CD4-positive, alpha-beta T cell treated with Interleukin-17A for 4 hours (primary cell): ENCODE results near the gene KMT5B.

Experiments
- DNase-seq: peaks from one replicate; pipeline ENCODE4 v3.0.0-alpha.2; 2020; ENCODE audit warnings: mixed read lengths

KMT5B gene

DNA sequence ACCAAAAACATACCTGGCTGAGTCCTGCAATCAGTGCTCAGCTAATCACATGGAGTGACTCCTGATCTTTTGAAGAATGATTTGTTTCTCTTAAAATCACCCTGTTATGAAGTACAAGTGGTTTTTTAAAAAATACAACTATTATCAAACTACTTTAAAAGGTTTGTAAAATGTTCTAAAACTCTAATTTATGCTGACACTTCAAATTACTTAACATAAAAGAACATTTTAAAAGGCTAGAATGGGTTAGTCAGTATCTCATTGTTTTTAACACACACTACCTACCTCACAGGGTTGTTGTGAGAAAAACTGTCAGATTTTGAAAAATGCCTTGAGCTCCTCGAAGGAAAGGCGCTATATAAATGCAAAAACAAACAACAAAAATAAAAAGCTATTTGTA lies 33.2 kb downstream of the KMT5B start:
- no peak for DNase-seq

DNA sequence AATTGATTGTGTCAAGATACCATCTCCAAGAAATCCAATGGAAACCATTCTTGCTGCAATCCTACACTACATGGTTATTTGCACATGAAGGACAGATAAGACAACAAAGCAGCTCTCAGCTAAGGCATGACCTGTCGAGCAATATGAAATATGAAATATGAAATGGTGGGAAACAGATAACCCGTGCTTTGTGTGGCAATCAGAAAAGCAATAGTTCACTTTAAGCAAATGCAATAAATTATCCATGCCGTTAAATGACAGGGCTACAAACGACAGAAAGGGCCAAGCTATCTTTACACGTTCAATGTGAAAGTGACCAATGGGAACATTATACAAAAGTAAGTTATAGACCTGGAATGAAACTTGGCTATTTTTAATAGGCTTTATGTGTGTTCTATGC lies 35.2 kb downstream of the KMT5B start:
- DNase-seq = no peak

DNA sequence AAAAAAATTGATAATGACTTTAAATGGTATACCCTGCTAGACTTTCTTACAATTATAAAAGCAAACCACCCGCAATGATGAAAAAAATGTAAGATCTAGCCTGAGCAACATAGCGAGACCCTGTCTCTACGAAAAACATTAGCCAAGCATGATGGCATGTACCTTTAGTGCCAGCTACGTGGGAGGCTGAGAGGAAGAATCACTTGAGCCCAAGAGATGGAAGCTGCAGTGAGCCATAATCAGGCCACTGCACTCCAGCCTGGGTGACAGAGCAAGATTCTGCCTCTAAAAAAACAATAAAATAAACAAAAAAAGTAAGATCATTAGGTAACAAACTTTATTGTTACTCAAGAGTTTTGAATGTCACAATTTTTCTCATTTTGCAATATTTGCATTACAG lies 39.2 kb downstream of the KMT5B start:
- DNase-seq = no peak

DNA sequence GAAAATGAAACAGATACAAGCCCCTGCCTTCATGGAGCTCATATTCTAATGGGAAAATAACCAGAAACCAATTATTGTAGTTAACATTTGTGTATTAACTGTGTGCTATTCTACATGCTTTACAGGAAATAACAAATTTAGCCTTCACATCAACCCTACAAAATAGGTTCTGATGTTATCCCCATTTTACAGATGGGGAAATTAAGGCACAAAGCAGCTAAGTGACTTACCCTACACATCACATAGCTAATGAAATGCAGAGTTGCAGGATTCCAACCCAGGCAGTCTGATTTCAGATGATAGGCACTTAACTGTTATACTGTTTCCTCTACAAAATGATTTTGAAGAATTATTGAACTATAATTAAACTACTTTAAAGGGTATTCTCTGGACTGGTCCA lies 43.7 kb downstream of the KMT5B start:
- no peak for DNase-seq

DNA sequence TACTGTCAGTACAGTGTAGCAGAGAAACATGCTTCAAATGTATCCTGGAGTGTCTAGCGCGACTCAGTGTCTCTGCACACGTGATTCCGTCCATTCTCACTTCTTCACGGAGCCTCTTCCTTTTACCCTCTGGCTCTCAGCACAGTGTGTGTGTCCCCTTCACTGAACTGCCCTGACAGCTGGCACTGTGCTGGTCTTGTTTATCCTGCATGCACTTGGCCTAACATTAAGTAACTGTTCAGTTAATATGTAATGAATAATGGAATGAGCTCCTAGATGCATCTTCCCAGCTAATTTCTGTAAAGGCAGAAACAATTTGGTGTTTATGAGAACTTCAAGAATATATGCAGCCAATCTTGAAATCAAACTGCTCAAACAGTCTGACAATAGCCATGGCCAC lies 44.4 kb downstream of the KMT5B start:
- DNase-seq = no peak

DNA sequence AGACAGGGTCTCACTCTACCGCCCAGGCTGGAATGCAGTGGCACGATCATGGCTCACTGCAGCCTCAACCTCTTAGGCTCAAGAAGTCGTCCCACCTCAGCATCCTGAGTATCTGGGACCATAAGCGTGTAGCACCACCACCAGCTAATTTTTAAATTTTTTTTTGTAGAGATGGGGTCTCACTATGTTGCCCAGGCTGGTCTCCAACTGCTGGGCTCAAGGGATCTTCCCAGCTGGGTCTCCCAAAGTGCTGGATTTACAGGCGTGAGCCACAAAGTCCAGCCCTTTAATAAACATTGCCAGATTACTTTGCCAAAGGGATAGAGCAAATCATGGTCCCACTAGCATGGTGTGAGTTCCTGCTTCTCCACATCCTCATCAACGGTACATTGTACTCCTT lies 45.6 kb downstream of the KMT5B start:
- DNase-seq = no peak

DNA sequence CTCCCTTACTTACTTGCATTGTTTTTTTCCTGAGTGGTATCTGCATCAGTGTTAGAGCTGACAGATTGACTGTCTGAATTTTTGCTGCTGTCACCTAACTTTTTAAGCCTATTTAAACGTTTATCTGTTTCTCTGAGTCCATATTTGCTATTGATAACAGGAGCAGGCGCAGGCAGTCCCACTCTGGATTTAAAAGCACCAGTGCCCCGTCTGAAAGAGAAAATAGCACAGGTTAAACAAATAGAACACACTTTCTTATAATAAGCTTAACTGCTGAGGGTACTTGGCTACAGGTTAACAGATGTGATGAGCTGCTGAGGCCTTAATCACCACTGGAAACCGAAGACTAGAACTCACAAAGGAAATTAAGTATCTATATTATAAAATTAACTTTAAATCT lies 46.1 kb downstream of the KMT5B start:
- DNase-seq = no peak

DNA sequence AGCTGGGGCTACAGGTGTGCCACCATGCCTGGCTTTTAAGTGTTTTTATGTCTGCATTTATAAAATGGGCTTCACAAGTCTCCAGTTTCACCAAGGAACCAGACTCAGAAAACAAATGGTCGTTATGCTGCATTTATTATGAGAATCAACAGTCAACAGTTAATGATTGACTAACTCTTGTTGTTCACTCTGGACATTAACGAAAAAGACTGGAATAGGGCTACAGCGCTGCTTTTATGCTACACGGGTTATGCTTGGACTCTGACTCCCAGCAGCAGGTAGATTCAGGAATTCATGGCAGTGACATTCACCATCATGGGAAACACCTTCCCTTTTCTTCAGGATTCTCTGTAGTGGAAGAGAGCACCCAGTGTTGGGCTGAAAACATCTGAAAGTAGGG lies 47.5 kb downstream of the KMT5B start:
- no peak for DNase-seq

DNA sequence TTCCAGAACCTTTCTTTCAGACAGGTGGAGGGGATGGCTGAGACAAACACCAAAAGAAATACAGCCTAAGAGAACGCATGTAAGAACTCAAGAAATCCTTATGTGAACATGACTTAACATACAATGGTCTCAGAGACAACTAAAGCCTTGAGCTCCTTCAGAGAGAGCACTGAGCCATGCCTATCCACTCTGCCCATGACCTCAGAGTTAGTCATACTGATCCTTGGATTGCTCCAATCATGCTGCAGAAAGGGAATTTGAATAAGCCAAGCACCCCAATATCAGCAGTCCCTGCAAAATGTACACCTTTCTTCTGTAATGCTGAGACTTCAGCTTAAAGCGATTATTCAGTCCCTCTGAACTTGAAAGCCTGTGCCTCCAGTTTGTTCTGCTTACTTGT lies 48.7 kb downstream of the KMT5B start:
- DNase-seq = no peak

DNA sequence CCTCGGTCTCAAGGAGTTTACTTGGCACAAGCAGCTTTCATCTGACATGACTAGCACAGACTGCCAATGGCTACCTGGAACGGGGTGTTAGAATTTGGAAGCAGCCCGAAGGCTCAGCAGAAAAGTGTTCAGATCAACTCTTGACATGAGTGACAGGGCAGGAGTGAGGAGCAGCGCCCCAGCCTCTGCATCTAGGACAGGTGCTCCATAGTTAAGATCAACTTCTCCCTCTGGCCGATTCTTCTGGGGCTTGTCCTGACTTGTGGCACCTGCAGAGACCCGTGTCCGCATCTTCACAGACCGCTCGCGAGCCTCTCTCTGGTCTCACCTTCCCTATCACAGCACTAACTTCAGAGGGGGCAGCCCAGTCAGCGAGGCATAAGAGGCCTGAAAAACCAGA lies 49.4 kb downstream of the KMT5B start:
- DNase-seq = no peak

DNA sequence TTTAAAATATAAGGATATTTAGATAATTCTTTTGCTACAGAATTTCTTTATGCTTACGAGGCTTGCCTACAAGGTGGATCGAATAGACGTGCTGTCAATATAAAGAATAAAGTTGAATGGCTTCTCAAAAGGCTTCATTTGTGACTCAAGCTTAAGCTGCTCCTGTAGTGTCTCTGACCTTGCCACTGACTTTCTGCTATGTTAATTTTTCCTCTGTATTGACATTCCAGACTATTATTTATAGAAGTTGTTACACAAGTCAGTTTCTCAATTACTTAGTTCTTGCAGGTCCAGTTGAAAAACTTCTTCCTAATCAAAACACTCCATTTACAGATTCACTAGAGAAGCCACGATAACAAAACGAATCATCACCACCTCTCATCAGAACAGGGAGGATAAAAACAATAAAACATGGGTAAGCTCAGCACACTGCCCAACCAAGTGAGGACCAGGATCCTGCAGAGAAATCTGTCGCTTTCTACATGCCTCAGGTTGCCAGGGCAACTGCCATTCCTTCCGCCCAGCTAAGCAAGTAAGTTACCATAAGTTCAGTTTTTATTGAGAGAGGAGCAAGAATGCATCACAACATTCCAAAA lies 52.9 kb downstream of the KMT5B start:
- no peak for DNase-seq

DNA sequence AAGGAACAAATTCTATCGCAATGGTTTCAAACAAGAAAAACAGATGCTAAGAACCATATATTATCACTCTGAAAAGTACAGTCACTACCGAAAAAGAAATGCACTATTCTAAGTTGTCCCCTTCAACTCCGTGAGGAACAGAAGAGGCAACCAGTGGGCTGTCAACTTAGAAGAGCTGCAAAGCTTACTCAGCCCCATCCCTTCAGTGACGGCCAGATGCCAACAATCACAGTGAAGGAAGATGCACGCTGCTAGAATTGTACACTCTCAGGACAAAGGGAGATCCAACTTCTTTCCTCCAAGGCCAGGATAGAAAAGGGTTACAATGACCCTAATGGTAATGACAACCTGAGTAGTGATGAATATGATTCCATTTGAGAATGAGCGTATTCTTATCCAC lies 53.4 kb downstream of the KMT5B start:
- no peak for DNase-seq

DNA sequence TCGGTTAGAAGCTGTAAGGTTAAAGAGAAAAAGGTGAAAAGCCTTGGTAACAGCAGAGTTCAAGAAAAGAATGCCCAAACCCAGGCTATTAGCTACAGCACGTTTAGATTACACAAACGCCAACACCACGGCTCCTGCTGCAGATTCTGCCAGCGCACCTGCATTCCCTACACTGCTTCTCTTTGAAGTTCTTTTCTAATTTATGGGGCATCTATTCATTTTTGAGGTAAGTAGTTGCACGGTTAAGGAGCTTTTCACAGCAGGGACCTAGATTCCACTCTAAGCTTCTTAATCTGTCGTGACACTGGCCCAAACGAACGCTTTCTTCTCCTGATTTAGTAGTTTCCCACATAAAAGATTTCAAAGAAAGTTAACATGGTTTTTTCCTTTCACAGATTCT lies 53.9 kb downstream of the KMT5B start:
- no peak for DNase-seq

DNA sequence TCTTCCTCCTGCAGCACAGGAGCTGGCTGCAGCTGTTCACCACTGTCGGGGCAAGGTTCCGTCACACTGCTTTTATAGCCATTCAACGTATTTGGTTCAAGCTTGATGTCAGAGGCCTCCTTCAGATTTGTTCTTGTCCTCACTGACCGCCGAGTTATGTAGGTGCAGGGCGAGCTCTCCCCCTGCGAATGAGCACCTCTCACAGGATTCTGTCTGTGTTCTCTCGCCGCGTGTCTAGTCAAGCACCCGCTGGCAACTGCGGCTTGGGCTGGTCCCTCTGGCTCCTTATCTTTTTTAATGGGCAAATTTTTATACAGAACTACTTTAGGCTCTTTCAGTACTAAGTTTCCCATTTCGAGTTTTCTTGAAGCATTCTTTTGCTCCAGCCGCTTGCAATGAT lies 54.5 kb downstream of the KMT5B start:
- no peak for DNase-seq

DNA sequence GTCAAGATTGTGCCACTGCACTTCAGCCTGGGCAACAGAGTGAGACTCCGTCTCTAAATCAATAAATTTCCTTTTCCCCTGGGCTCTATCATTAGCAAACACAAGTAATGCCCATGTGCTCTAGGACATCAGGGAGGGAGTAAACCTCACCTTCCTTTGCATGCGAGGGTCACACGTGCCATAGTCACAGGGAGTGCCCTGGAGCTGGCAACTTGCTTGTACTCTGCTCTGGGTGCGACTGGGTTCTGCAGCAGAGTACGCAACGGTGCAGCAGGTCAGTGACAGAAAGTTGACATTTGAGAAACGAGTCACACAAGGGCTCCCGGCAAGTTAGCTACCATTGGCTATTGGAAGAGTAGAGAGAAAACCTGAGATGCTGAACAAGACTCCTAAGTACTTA lies 59.4 kb downstream of the KMT5B start:
- DNase-seq = no peak

DNA sequence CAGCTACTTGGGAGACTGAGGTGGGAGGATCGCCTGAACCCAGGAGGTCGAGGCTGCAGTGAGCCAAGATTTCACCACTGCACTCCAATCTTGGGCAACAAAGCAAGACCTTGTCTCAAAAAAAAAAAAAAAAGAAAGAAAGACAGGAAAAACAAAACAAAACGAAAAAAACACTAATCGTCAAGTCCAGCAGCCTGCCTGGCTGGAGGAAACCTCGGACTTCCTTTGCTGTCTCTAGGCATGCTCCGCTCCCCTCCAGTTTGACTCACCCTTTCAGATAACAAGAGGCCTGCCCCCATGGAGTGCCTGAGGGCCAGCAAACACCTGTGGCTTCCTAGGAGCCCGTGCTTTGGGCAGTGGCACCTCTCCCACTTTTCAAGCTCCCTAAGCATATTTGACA lies 63.1 kb downstream of the KMT5B start:
- DNase-seq = no peak

DNA sequence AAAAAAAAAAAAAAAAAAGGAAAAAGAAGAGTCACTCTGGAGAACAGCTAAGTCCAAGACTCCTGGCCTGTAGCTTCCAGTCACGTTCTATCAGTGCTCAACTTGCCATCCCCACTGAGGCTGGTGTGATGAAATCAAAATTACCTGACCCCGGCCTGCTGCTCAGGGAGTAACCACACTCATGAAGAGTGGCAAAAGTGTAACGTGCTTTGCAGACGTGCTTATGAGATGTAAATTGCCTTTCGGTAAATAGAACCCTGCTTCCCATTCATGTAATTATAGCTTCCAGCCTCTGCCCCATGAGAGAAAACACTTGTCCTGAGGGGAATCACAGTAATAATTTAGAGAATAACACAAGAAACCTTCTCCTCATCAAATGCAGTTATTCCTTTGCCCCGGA lies 63.7 kb downstream of the KMT5B start:
- no peak for DNase-seq

DNA sequence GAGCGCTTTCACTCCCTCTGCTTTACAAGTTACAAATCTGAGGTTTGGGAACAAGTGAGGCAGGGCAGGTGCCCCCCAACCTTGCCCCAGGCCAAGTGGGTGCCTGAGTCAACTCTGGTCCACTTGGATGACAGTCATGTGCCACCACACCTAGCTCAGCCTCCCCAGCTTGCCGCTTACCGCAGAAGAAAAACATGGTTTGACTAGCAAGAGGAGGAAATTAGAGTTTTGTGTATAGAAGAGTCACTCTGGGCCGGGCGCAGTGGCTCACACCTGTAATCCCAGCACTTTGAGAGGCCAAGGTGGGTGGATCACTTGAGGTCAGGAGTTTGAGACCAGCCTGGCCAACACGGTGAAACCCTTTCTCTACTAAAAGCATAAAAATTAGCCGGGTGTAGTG lies 64.2 kb downstream of the KMT5B start:
- DNase-seq = no peak

DNA sequence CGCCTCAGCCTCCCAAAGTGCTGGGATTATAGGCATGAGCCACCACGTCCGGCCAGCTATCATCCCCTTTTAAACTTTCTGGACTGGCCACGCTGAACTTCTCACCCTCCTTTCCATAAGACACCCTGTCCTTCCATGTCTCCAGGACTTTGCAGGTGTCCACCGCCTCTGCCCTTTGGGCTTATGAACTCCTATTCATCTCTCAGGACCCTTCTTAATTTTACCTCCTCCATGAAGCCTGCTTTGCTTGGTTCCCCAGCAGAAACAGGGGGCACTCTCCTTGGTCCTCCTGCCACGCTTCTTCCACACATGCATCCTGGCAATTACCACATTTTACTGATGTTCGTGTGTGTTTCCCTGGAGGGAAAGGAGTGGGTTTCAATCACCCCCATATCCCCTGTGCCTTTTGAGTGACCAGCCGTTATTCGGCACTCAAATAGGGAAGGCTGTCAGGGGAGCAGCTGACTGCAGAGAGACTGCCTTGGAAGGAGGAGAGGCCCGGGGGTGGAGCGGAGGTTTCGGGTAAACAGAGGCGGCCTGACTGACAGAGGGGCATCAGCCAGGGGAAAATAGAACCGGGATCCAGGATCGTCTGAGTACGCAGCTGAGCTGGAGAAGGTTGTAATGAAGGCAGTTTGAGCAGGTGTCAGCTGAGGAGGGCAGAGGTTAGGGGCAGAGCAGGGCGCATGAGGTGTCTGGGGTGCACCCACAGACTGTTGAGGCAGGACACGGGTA lies 64.9 kb downstream of the KMT5B start:
- no peak for DNase-seq

DNA sequence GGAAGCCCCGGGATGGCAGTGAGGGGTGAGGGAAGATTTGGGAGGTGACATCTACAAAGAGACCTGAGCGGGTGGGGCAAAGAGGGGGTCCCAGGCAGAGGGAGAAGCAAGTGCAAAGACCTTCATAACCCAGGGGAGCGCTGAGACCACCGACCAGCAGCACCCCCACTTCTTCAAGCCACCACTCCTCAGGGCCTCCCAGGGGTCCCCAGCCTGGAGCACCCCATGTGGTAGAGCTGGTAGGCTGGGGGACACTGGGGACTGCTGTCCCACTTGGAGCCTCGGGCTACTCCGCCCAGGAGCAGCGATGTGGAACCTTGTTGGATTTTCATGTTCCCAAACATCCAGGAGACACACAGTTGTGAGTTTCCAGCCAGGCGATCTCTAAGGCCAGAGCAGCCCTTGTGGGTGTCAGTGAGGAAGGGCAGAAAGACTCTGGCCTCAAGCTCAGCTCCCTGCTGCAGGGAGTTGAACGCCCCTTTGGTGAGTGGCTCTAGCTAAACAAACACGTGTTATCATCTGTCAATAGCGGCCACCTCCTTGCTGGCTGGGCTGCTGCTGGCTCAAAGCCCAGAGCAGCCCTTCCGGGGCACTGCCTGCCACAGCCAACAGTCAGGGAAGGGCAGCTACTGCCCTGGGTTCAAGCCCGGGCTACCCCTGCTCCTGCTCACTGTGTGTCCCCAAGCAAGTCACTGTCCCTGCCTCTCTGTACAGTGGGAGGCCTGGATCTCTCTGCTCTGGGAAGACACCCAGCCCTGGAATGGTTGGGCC lies 66.2 kb downstream of the KMT5B start:
- DNase-seq = no peak

DNA sequence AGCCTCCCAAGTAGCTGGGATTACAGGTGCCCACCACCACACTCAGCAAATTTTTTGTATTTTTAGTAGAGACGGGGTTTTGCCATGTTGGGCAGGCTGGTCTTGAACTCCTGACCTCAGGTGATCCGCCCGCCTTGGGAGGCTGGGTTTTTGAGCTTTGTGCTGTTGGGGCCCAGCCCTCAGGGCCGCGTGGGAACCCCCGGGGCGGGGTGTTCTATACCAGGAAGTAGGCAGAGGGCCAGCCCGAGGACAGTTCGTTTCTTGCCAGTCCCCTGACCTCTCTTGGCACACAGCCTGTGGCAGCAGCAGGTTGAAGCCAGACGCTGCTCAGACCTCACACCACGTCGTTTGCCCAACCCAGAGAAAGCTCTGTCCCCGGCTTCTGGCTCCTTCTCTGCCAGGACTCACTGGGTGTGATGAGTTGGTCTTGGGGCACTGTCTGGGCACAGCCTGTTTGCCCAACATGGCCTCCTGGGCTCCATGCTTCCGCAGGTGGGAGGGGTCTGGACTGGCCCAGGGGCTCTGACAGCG lies 67.0 kb downstream of the KMT5B start:
- DNase-seq = no peak

DNA sequence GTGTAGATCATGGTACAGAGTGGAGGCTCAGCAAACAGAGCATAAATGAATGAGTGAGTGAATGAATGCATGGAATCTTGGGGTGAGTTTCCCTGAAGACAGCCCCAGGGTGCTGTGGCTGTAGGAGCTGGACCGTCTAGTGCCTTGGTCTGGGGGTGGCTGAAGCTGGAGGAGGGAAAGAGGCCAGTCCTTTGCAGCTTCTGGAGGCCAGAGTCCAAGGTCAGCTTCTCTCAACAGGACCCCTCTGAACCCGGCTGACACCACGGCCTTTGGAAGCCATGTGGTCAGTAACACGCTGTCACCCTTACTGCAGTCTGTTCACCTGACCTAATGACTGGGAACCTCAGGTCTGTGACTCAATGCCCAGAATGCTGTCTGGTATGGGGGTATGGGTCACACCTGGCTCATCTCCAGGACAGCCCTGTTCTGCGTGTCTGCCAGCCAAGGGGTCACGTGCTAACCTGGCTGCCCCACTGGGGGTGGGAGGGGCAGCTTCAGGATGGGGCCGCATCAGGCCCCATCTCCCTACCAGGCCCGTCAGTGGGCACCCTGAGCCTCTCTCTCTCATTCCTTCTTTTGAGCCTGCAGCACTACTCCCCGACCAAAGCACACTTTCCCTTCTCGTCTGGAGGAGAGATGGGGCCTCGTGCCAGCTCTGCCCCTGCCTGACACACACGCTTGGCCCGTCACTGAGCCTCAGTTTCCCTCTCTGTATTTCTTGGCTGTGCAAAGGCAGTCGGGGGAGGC lies 67.8 kb downstream of the KMT5B start:
- no peak for DNase-seq

DNA sequence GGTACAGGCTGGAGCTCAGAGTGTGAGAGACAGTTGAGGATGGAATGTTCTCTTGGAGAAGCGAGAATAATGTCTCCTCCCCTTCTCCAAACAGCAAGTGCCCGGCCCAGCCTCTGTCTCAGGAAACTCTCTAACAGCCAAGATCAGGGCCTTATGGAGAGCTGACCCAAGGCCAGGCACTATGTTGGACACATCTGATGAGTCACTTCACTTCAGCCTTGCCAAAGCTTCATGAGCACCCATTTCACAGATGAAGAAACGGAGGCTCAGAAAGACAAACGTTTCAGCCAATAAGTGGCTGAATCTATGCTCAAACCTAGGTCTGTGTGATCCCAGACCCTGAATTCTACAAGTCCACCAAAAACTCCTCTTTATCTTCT lies 69.8 kb downstream of the KMT5B start:
- DNase-seq = no peak
